GM23338 (cell line): ENCODE results near the gene APBB3. TPM values are rescaled to one million over a fixed set of nuclear protein-coding genes. Genes with fewer than 3 reads are reported as not detected.

Experiments used
- ATAC-seq: fragments of 200-7000 bp; cut with Tn5 transposase; 3 replicates; pipeline ENCODE4 v1.9.1; 2020
- DNase-seq: peaks from one replicate; pipeline ENCODE4 v3.0.0-alpha.2; 2015; ENCODE audit warnings: low spot score
- H2AFZ ChIP-seq: fragments of 200-600 bp; sonication (generic); 2 replicates; pipeline ENCODE4 v1.8.0; 2016; ENCODE audit warnings: antibody characterized with exemption, mild to moderate bottlenecking, moderate library complexity
- H3F3A ChIP-seq: fragments of 200-600 bp; sonication (generic); replicated peaks from 2 replicates; pipeline ENCODE4 v1.8.0; 2017; ENCODE audit warnings: antibody characterized with exemption, mixed run types, low read depth
- H3K27ac ChIP-seq: fragments of 200-600 bp; sonication (generic); 2 replicates; pipeline ENCODE4 v1.6.1; 2016; ENCODE audit warnings: low read depth
- H3K27me3 ChIP-seq: fragments of 200-600 bp; sonication (generic); 2 replicates; pipeline ENCODE4 v1.8.0; 2016; ENCODE audit warnings: mild to moderate bottlenecking, mixed run types, moderate library complexity; ENCODE audit not compliant: insufficient read depth
- H3K36me3 ChIP-seq: fragments of 200-600 bp; sonication (generic); 2 replicates; pipeline ENCODE4 v1.8.0; 2016; ENCODE audit warnings: mild to moderate bottlenecking; ENCODE audit not compliant: insufficient read depth
- H3K4me1 ChIP-seq: fragments of 200-600 bp; sonication (generic); 2 replicates; pipeline ENCODE4 v1.8.0; 2016; ENCODE audit warnings: mild to moderate bottlenecking, moderate library complexity; ENCODE audit not compliant: insufficient read depth
- H3K4me2 ChIP-seq: fragments of 200-600 bp; sonication (generic); 2 replicates; pipeline ENCODE4 v1.7.1; 2017; ENCODE audit warnings: mixed run types
- H3K4me3 ChIP-seq: fragments of 200-600 bp; sonication (generic); 2 replicates; pipeline ENCODE4 v1.6.1; 2016; ENCODE audit warnings: mixed run types
- H3K79me2 ChIP-seq: fragments of 200-600 bp; sonication (generic); replicated peaks from 2 replicates; pipeline ENCODE4 v1.8.0; 2017; ENCODE audit warnings: mild to moderate bottlenecking; ENCODE audit not compliant: insufficient read depth
- H3K9me2 ChIP-seq: fragments of 200-600 bp; sonication (generic); 2 replicates; pipeline ENCODE4 v1.8.0; 2017; ENCODE audit not compliant: insufficient read depth
- H4K20me1 ChIP-seq: fragments of 200-600 bp; sonication (generic); replicated peaks from 2 replicates; pipeline ENCODE4 v1.8.0; 2017; ENCODE audit warnings: mild to moderate bottlenecking; ENCODE audit not compliant: insufficient read depth
- H3K27ac Mint-ChIP-seq: 2 replicates; pipeline ENCODE4 v1.8.0; 2020; ENCODE audit warnings: inconsistent platforms, mild to moderate bottlenecking, moderate library complexity, mixed read lengths
- H3K27me3 Mint-ChIP-seq: 3 replicates; pipeline ENCODE4 v1.8.0; 2022; ENCODE audit warnings: low read depth, mild to moderate bottlenecking, moderate library complexity, mixed read lengths, inconsistent platforms; ENCODE audit not compliant: insufficient read depth, poor library complexity
- H3K36me3 Mint-ChIP-seq: 3 replicates; pipeline ENCODE4 v1.8.0; 2021; ENCODE audit warnings: low read depth, mild to moderate bottlenecking, inconsistent platforms, moderate library complexity, mixed read lengths
- H3K4me1 Mint-ChIP-seq: 3 replicates; pipeline ENCODE4 v1.8.0; 2020; ENCODE audit warnings: mild to moderate bottlenecking, inconsistent platforms, mixed read lengths
- H3K4me3 Mint-ChIP-seq: 3 replicates; pipeline ENCODE4 v1.8.0; 2021; ENCODE audit warnings: moderate library complexity, mild to moderate bottlenecking, inconsistent platforms, mixed read lengths
- H3K9me3 Mint-ChIP-seq: 3 replicates; pipeline ENCODE4 v1.8.0; 2020; ENCODE audit warnings: moderate library complexity, mild to moderate bottlenecking, inconsistent platforms, mixed read lengths
- CREB1 ChIP-seq: fragments of 250-450 bp; sonication (Bioruptor Pico); IDR thresholded peaks from 2 replicates; pipeline ENCODE4 v1.5.0; 2020; ENCODE audit warnings: low read depth, mild to moderate bottlenecking, moderate library complexity
- JUNB ChIP-seq: IDR thresholded peaks from one replicate; pipeline ENCODE4 v1.6.1; 2016; ENCODE audit warnings: antibody characterized with exemption; ENCODE audit not compliant: unreplicated experiment
- NANOG ChIP-seq: IDR thresholded peaks from 2 replicates; pipeline ENCODE4 v1.6.1; 2016; ENCODE audit warnings: antibody characterized with exemption, borderline replicate concordance
- POLR2AphosphoS5 ChIP-seq: IDR thresholded peaks from 2 replicates; pipeline ENCODE4 v1.6.1; 2016; ENCODE audit warnings: antibody characterized with exemption, low read depth
- STAT1 ChIP-seq: IDR thresholded peaks from one replicate; pipeline ENCODE4 v1.6.1; 2016; ENCODE audit warnings: antibody characterized with exemption; ENCODE audit not compliant: unreplicated experiment
- ZNF114 ChIP-seq: fragments of 250-450 bp; sonication (Bioruptor Pico); IDR thresholded peaks from 2 replicates; pipeline ENCODE4 v1.5.0; 2020; ENCODE audit warnings: mild to moderate bottlenecking, moderate library complexity
- ZNF331 ChIP-seq: fragments of 250-450 bp; sonication (Bioruptor Pico); IDR thresholded peaks from 2 replicates; pipeline ENCODE4 v1.5.0; 2020; ENCODE audit warnings: low read depth, mild to moderate bottlenecking, moderate library complexity
- polyA plus RNA-seq: library from polyadenylated mRNA; unstranded; fragments of >200 nt; fragmentation: Nextera tagmentation; extraction: Ambion mirVana; gene quantifications from 2 replicates; pipeline ENCODE4 v1.2.1, GENCODE V29; 2016
- total RNA-seq: library from RNA; depleted of rRNA; stranded (reverse); fragments of >200 nt; shearing (Covaris generic); gene quantifications from 2 replicates; pipeline ENCODE4 v1.2.3, GENCODE V29; 2014
- TF ChIP-seq, protein P1 (sequence below): IDR thresholded peaks from one replicate; pipeline ENCODE4 v1.6.1; 2018; ENCODE audit warnings: antibody characterized with exemption; ENCODE audit not compliant: unreplicated experiment
- TF ChIP-seq, protein P2 (sequence below), 2 experiments: fragments of 200-600 bp in 1 of 2; sonication (generic) in 1 of 2; conservative IDR thresholded peaks; 2 replicates each; pipeline versions ENCODE4 v1.5.1 to v1.6.1; 2016 to 2017; ENCODE audit warnings: antibody characterized with exemption in 2 of 2, low read depth in 2 of 2, mild to moderate bottlenecking in 2 of 2, moderate library complexity in 1 of 2
- TF ChIP-seq, protein P3 (sequence below): IDR thresholded peaks from 2 replicates; pipeline ENCODE4 v1.6.1; 2016; ENCODE audit warnings: antibody characterized with exemption

The APBB3 gene
- total and polyA plus RNA-seq, 2 experiments from 2014 or later, result 9.0 to 15.4 TPM

DNA sequence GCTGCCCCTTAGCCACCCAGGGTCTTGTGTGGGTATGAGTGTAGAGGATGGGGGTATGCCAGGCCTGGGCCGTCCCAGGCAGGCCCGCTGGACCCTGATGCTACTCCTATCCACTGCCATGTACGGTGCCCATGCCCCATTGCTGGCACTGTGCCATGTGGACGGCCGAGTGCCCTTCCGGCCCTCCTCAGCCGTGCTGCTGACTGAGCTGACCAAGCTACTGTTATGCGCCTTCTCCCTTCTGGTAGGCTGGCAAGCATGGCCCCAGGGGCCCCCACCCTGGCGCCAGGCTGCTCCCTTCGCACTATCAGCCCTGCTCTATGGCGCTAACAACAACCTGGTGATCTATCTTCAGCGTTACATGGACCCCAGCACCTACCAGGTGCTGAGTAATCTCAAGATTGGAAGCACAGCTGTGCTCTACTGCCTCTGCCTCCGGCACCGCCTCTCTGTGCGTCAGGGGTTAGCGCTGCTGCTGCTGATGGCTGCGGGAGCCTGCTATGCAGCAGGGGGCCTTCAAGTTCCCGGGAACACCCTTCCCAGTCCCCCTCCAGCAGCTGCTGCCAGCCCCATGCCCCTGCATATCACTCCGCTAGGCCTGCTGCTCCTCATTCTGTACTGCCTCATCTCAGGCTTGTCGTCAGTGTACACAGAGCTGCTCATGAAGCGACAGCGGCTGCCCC is 2.9 kb upstream of the APBB3 start:
- Histone ChIP-seq H3K79me2 (peaks cover 11% of the 10 kb centered on the region), H4K20me1 (peaks cover 8% of the 10 kb centered on the region; the same call in 1 of the 2 replicates), H3K4me2 (no peak overlapping the region), H2AFZ (no peak overlapping the region), H3K9me2 (no peaks in the 10 kb centered on the region), H3F3A (no peaks in the 10 kb centered on the region), H3K27ac (no peak overlapping the region), H3K4me3 (no peak overlapping the region), H3K4me1 (peaks cover 5% of the 10 kb centered on the region; the same call in 1 of the 2 replicates), H3K36me3 (no peaks in the 10 kb centered on the region), H3K27me3 (no peaks in the 10 kb centered on the region)
- Mint-ChIP-seq H3K27ac (no peak overlapping the region), H3K27me3 (peaks cover 13% of the 10 kb centered on the region), H3K9me3 (no peaks in the 10 kb centered on the region; the same call in 2 of the 3 replicates), H3K4me3 (no peak overlapping the region), H3K36me3 (peaks cover 26% of the 10 kb centered on the region), H3K4me1 (peaks cover 5% of the 10 kb centered on the region; the same call in 2 of the 3 replicates)
- TF ChIP-seq, protein P1, sequence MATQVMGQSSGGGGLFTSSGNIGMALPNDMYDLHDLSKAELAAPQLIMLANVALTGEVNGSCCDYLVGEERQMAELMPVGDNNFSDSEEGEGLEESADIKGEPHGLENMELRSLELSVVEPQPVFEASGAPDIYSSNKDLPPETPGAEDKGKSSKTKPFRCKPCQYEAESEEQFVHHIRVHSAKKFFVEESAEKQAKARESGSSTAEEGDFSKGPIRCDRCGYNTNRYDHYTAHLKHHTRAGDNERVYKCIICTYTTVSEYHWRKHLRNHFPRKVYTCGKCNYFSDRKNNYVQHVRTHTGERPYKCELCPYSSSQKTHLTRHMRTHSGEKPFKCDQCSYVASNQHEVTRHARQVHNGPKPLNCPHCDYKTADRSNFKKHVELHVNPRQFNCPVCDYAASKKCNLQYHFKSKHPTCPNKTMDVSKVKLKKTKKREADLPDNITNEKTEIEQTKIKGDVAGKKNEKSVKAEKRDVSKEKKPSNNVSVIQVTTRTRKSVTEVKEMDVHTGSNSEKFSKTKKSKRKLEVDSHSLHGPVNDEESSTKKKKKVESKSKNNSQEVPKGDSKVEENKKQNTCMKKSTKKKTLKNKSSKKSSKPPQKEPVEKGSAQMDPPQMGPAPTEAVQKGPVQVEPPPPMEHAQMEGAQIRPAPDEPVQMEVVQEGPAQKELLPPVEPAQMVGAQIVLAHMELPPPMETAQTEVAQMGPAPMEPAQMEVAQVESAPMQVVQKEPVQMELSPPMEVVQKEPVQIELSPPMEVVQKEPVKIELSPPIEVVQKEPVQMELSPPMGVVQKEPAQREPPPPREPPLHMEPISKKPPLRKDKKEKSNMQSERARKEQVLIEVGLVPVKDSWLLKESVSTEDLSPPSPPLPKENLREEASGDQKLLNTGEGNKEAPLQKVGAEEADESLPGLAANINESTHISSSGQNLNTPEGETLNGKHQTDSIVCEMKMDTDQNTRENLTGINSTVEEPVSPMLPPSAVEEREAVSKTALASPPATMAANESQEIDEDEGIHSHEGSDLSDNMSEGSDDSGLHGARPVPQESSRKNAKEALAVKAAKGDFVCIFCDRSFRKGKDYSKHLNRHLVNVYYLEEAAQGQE, result no peak
- TF ChIP-seq ZNF331 (no peak), ZNF114 (CRISPR knock-in tag) (no peak)
- TF ChIP-seq, protein P2, sequence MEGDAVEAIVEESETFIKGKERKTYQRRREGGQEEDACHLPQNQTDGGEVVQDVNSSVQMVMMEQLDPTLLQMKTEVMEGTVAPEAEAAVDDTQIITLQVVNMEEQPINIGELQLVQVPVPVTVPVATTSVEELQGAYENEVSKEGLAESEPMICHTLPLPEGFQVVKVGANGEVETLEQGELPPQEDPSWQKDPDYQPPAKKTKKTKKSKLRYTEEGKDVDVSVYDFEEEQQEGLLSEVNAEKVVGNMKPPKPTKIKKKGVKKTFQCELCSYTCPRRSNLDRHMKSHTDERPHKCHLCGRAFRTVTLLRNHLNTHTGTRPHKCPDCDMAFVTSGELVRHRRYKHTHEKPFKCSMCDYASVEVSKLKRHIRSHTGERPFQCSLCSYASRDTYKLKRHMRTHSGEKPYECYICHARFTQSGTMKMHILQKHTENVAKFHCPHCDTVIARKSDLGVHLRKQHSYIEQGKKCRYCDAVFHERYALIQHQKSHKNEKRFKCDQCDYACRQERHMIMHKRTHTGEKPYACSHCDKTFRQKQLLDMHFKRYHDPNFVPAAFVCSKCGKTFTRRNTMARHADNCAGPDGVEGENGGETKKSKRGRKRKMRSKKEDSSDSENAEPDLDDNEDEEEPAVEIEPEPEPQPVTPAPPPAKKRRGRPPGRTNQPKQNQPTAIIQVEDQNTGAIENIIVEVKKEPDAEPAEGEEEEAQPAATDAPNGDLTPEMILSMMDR (conservative IDR thresholded peaks at IDR 0.05; ENCODE audit: low read depth in 2 of 2), result no peak
- DNase-seq, result no peak
- no peak for ATAC-seq

DNA sequence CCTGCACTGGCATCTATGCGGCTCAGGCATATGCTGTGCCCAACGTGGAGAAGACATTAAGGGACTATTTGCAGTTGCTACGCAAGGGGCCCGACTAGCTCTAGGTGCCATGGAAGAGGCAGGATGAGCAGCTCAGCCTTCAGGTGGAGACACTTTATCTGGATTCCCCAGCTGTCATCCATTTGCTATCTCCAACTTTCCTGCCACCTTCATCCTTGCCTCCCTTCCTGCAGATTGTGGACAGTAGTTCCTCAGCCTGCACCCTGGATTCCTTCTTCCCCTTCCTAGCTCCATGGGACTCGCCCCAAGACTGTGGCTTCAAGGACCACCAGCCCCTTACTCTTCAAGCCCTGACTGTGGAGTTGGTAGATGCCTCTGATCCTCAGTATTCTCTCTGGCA is 2.3 kb upstream of the APBB3 start:
- H2AFZ ChIP-seq, result no peak overlapping the region
- H3K9me3 Mint-ChIP-seq, result no peaks in the 10 kb centered on the region; the same call in 2 of the 3 replicates
- TF ChIP-seq CREB1 (CRISPR knock-in tag) (no peak), ZNF331 (no peak), STAT1 (no peak), NANOG (no peak), POLR2AphosphoS5 (no peak), ZNF114 (CRISPR knock-in tag) (no peak), JUNB (no peak)
- TF ChIP-seq, protein P2 (conservative IDR thresholded peaks at IDR 0.05; ENCODE audit: low read depth in 2 of 2), result no peak
- TF ChIP-seq, protein P1, result no peak
- TF ChIP-seq, protein P3, sequence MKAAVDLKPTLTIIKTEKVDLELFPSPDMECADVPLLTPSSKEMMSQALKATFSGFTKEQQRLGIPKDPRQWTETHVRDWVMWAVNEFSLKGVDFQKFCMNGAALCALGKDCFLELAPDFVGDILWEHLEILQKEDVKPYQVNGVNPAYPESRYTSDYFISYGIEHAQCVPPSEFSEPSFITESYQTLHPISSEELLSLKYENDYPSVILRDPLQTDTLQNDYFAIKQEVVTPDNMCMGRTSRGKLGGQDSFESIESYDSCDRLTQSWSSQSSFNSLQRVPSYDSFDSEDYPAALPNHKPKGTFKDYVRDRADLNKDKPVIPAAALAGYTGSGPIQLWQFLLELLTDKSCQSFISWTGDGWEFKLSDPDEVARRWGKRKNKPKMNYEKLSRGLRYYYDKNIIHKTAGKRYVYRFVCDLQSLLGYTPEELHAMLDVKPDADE, result no peak

More for the DNA sequence above, 2.3 kb upstream of the APBB3 start:
- Histone ChIP-seq H3K4me1 (peaks cover 5% of the 10 kb centered on the region; the same call in 1 of the 2 replicates), H3K4me2 (no peak overlapping the region), H3K4me3 (no peak overlapping the region), H3K79me2 (peaks cover 11% of the 10 kb centered on the region), H3F3A (no peaks in the 10 kb centered on the region), H3K27ac (no peak overlapping the region), H3K36me3 (no peaks in the 10 kb centered on the region), H3K27me3 (no peaks in the 10 kb centered on the region), H4K20me1 (peaks cover 8% of the 10 kb centered on the region; the same call in 1 of the 2 replicates), H3K9me2 (no peaks in the 10 kb centered on the region)
- Mint-ChIP-seq H3K4me1 (peaks cover 5% of the 10 kb centered on the region; the same call in 2 of the 3 replicates), H3K4me3 (no peak overlapping the region), H3K27ac (no peak overlapping the region), H3K27me3 (peaks cover 16% of the 10 kb centered on the region), H3K36me3 (peaks cover 26% of the 10 kb centered on the region)
- DNase-seq, result no peak
- no peak for ATAC-seq
